Measurements from ENCODE around the gene KXD1. TPM values are rescaled to one million over a fixed set of nuclear protein-coding genes. Genes with fewer than 3 reads are reported as not detected.

KXD1 gene
- total RNA-seq, 1 donor from 2014 or later: 77.7 TPM

- H3K4me1 Mint-ChIP-seq (ENCODE audit: low read depth): no peaks in the 10 kb centered on the region
- H3K27me3 Mint-ChIP-seq: no peaks in the 10 kb centered on the region
- TF ChIP-seq CTCF (IDR thresholded peaks at IDR 0.05; ENCODE audit: unreplicated experiment): no peak
Measured at GRCh38 chr19:18529782-18530181, 27.9 kb upstream of the KXD1 start.

GRCh38 chr19:18531485-18531884 lies 26.2 kb upstream of the KXD1 start:
- Mint-ChIP-seq H3K27ac (no peak overlapping the region), H3K27me3 (no peaks in the 10 kb centered on the region), H3K4me1 (ENCODE audit: low read depth) (no peaks in the 10 kb centered on the region), H3K4me3 (ENCODE audit: low read depth) (no peak overlapping the region), H3K9me3 (ENCODE audit: low read depth) (no peaks in the 10 kb centered on the region), H3K36me3 (ENCODE audit: insufficient read depth) (peaks cover 14% of the 10 kb centered on the region)
- TF ChIP-seq CTCF (IDR thresholded peaks at IDR 0.05; ENCODE audit: unreplicated experiment): no peak
- DNase-seq (ENCODE audit: low spot score, unreplicated experiment): no peak

More at GRCh38 chr19:18529782-18530181, 27.9 kb upstream of the KXD1 start:
- Mint-ChIP-seq H3K4me3 (ENCODE audit: low read depth) (no peak overlapping the region), H3K27ac (no peak overlapping the region), H3K36me3 (ENCODE audit: insufficient read depth) (peaks cover 8% of the 10 kb centered on the region), H3K9me3 (ENCODE audit: low read depth) (no peaks in the 10 kb centered on the region)
- no peak for DNase-seq (ENCODE audit: low spot score, unreplicated experiment)

GRCh38 chr19:18532168-18532890 lies 25.3 kb upstream of the KXD1 start:
- no peaks in the 10 kb centered on the region for H3K27me3 Mint-ChIP-seq
- TF ChIP-seq CTCF (IDR thresholded peaks at IDR 0.05; ENCODE audit: unreplicated experiment): no peak
- DNase-seq (ENCODE audit: low spot score, unreplicated experiment): no peak
- H3K9me3 Mint-ChIP-seq (ENCODE audit: low read depth): no peaks in the 10 kb centered on the region
- H3K36me3 Mint-ChIP-seq (ENCODE audit: insufficient read depth): peaks cover 18% of the 10 kb centered on the region
- no peaks in the 10 kb centered on the region for H3K4me1 Mint-ChIP-seq (ENCODE audit: low read depth)
- H3K4me3 Mint-ChIP-seq (ENCODE audit: low read depth): no peak overlapping the region
- no peak overlapping the region for H3K27ac Mint-ChIP-seq

GRCh38 chr19:18533058-18533457 lies 24.6 kb upstream of the KXD1 start:
- no peak for TF ChIP-seq CTCF (IDR thresholded peaks at IDR 0.05; ENCODE audit: unreplicated experiment)
- H3K4me3 Mint-ChIP-seq (ENCODE audit: low read depth): no peak overlapping the region
- H3K27ac Mint-ChIP-seq: no peak overlapping the region
- no peak for DNase-seq (ENCODE audit: low spot score, unreplicated experiment)
- no peaks in the 10 kb centered on the region for H3K27me3 Mint-ChIP-seq
- H3K9me3 Mint-ChIP-seq (ENCODE audit: low read depth): no peaks in the 10 kb centered on the region
- H3K4me1 Mint-ChIP-seq (ENCODE audit: low read depth): no peaks in the 10 kb centered on the region
- peaks cover 18% of the 10 kb centered on the region for H3K36me3 Mint-ChIP-seq (ENCODE audit: insufficient read depth)

DNA sequence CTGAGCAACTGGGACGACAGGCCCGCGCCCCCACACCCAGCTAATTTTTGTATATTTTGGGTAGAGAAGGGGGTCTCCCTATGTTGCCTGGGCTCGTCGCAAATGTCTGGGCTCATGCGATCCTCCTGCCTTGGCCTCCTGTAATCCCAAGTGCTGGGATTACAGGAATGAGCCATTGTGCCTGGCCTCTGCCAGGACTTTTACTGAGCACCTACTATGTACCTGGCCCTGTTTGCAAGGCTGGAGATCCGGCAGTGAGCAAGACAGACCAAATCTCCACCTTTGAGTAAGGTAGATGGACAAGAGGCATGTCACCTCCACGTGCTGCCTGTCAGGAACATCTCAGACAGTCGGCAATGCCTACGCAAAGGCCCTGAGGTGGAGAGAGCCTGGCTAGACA lies 21.2 kb upstream of the KXD1 start:
- Mint-ChIP-seq H3K27me3 (no peaks in the 10 kb centered on the region), H3K9me3 (ENCODE audit: low read depth) (no peaks in the 10 kb centered on the region), H3K27ac (no peak overlapping the region), H3K4me1 (ENCODE audit: low read depth) (no peaks in the 10 kb centered on the region), H3K4me3 (ENCODE audit: low read depth) (no peak overlapping the region), H3K36me3 (ENCODE audit: insufficient read depth) (peaks cover 19% of the 10 kb centered on the region)
- no peak for DNase-seq (ENCODE audit: low spot score, unreplicated experiment)
- TF ChIP-seq CTCF (IDR thresholded peaks at IDR 0.05; ENCODE audit: unreplicated experiment): no peak

Measured in progenitor cell of endocrine pancreas (in vitro differentiated cells).